ENCODE measurements around the gene UCMA.

Gene UCMA

GRCh38 chr10:13231808-13232207 is 2.4 kb downstream of the UCMA start:
- DNase-seq = no peak

- DNase-seq = no peak
These were observed 3.0 kb downstream of the UCMA start for GRCh38 chr10:13231190-13231589.

- no peak for DNase-seq
These were observed 7.1 kb downstream of the UCMA start for GRCh38 chr10:13227031-13227430.

GRCh38 chr10:13225601-13226000 is 8.6 kb downstream of the UCMA start:
- DNase-seq = no peak

- DNase-seq = peak; percentile 19
These were observed 9.8 kb downstream of the UCMA start for GRCh38 chr10:13224210-13224995.

- DNase-seq = no peak
These were observed 10.9 kb downstream of the UCMA start for GRCh38 chr10:13223241-13223640.

- DNase-seq = no peak
These were observed 11.6 kb downstream of the UCMA start for GRCh38 chr10:13222566-13222965.

GRCh38 chr10:13222151-13222550 is 12.0 kb downstream of the UCMA start:
- no peak for DNase-seq

- no peak for DNase-seq
These were observed 12.6 kb downstream of the UCMA start for GRCh38 chr10:13221572-13221971.

GRCh38 chr10:13219685-13220670 is 14.2 kb downstream of the UCMA start:
- peak; percentile 70 for DNase-seq

- DNase-seq = no peak
These were observed 15.3 kb downstream of the UCMA start for GRCh38 chr10:13218878-13219277.

- DNase-seq = no peak
These were observed 21.0 kb downstream of the UCMA start for GRCh38 chr10:13213163-13213562.

- DNase-seq = peak; percentile 67
These were observed 27.4 kb downstream of the UCMA start for GRCh38 chr10:13206546-13207443.

- no peak for DNase-seq
These were observed 28.1 kb downstream of the UCMA start for GRCh38 chr10:13206091-13206490.

GRCh38 chr10:13201132-13201531 is 33.0 kb downstream of the UCMA start:
- peak; percentile 8 for DNase-seq

- DNase-seq = no peak
These were observed 39.2 kb downstream of the UCMA start for GRCh38 chr10:13195016-13195415.

- no peak for DNase-seq
These were observed 40.5 kb downstream of the UCMA start for GRCh38 chr10:13193637-13194036.

GRCh38 chr10:13191362-13191761 is 42.8 kb downstream of the UCMA start:
- no peak for DNase-seq

- DNase-seq = no peak
These were observed 43.4 kb downstream of the UCMA start for GRCh38 chr10:13190816-13191215.

GRCh38 chr10:13189961-13190360 is 44.2 kb downstream of the UCMA start:
- no peak for DNase-seq

GRCh38 chr10:13188593-13188992 is 45.6 kb downstream of the UCMA start:
- DNase-seq = no peak

- DNase-seq = no peak
These were observed 47.0 kb downstream of the UCMA start for GRCh38 chr10:13187135-13187534.
